ENCODE measurements around the gene PARP1.
"Not testable (repeated sequence)": the region's sequence is repeated elsewhere in the genome, so short reads cannot be mapped to it uniquely, and the experiment has no call there.

The PARP1 gene

GRCh38 chr1:226428791-226429461 is 21.0 kb upstream of the PARP1 start:
- DNase-seq (ENCODE audit: low spot score), result no peak

GRCh38 chr1:226428348-226428747 is 20.5 kb upstream of the PARP1 start:
- no peak for DNase-seq (ENCODE audit: low spot score)

GRCh38 chr1:226427131-226427530 is 19.2 kb upstream of the PARP1 start:
- DNase-seq (ENCODE audit: low spot score), result no peak

GRCh38 chr1:226426395-226426794 is 18.5 kb upstream of the PARP1 start:
- not testable (repeated sequence) for DNase-seq (ENCODE audit: low spot score)

- no peak for DNase-seq (ENCODE audit: low spot score)
Observed at GRCh38 chr1:226425431-226426031, 17.6 kb upstream of the PARP1 start.

- no peak for DNase-seq (ENCODE audit: low spot score)
Observed at GRCh38 chr1:226425004-226425378, 17.1 kb upstream of the PARP1 start.

GRCh38 chr1:226424221-226425003 is 16.5 kb upstream of the PARP1 start:
- peak; percentile 84 for DNase-seq (ENCODE audit: low spot score)

GRCh38 chr1:226422478-226422877 is 14.6 kb upstream of the PARP1 start:
- no peak for DNase-seq (ENCODE audit: low spot score)

GRCh38 chr1:226420897-226421296 is 13.0 kb upstream of the PARP1 start:
- DNase-seq (ENCODE audit: low spot score), result peak; percentile 54

- DNase-seq (ENCODE audit: low spot score), result no peak
Observed at GRCh38 chr1:226420328-226420727, 12.4 kb upstream of the PARP1 start.

GRCh38 chr1:226419284-226420029 is 11.6 kb upstream of the PARP1 start:
- DNase-seq (ENCODE audit: low spot score), result no peak

- no peak for DNase-seq (ENCODE audit: low spot score)
Observed at GRCh38 chr1:226417830-226418546, 10.1 kb upstream of the PARP1 start.

GRCh38 chr1:226417350-226417749 is 9.5 kb upstream of the PARP1 start:
- DNase-seq (ENCODE audit: low spot score), result no peak

- DNase-seq (ENCODE audit: low spot score), result no peak
Observed at GRCh38 chr1:226414098-226414698, 6.3 kb upstream of the PARP1 start.

- DNase-seq (ENCODE audit: low spot score), result peak; percentile 98
Observed at GRCh38 chr1:226411619-226412018, 3.7 kb upstream of the PARP1 start.

GRCh38 chr1:226410958-226411357 is 3.1 kb upstream of the PARP1 start:
- DNase-seq (ENCODE audit: low spot score), result no peak

GRCh38 chr1:226409392-226409791 is 1.5 kb upstream of the PARP1 start:
- no peak for DNase-seq (ENCODE audit: low spot score)

GRCh38 chr1:226408285-226409184 is 642 bp upstream of the PARP1 start:
- no peak for DNase-seq (ENCODE audit: low spot score)

- peak; percentile 13 for DNase-seq (ENCODE audit: low spot score)
Observed at GRCh38 chr1:226407199-226407496, 745 bp downstream of the PARP1 start.

- DNase-seq (ENCODE audit: low spot score), result peak; percentile 35
Observed at GRCh38 chr1:226406401-226406881, 1.5 kb downstream of the PARP1 start.
